Measurements from ENCODE around the gene DPP8.
"Not testable (repeated sequence)": the region's sequence is repeated elsewhere in the genome, so short reads cannot be mapped to it uniquely, and the experiment has no call there.

DPP8 gene

DNA sequence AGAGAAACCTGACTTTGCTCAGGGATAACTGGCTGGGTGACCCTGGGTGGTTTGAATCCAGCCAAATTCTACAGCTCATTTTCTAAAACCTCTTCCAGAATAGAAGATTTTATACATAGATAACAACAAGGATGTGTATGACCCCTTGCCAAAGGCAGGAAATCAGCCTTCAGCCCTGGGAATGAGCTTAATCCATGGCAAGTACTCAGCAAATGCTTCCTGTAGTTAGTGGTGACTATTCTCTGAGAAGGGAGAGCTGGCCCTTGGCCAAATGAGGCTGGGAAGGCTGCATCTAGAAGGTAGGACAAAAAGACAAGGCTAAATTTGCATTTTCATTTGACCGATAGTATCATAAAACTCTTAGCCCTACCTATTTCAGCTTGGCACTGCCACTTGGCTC, 8.1 kb upstream of the DPP8 start:
- DNase-seq (ENCODE audit: low read depth in 4 of 4, low spot score in 1 of 4) = no peak

DNA sequence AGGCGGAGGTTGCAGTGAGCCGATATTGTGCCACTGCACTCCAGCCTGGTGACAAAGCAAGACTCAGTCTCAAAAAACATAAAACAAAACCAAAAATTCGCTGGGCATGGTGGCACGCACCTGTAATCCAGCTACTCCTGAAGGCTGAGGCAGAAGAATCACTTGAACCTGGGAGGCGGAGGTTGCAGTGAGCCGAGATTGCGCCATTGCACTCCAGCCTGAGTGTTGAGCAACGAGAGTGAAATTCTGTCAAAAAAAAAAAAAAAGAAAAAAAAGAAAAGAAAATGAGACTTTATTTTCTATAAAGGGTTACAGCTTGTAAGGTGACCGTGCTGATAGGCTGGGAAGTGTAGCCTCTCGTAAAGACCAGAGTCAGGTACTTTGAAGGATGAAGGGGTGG, 6.7 kb upstream of the DPP8 start:
- no peak for DNase-seq (ENCODE audit: low read depth in 4 of 4, low spot score in 1 of 4)

DNA sequence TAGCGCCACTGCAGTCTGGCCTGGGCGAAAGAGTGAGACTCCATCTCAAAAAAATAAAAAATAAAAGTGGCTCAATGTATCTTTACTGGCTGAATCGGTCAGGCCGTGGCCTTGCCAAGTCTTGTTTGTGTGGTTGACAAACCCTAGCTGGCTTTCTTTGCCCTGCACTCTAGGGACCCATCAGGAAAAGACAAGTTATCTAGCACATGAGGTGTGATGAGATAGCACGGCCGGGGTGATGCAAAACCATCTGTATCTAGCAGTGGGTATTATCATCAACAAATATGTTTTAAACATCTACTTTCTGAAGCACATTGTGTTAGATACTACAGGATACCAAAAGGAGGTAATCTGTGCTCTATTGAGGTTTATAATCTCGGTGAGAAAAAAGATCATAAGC, 3.9 kb upstream of the DPP8 start:
- no peak for DNase-seq (ENCODE audit: low read depth in 4 of 4, low spot score in 1 of 4)

DNA sequence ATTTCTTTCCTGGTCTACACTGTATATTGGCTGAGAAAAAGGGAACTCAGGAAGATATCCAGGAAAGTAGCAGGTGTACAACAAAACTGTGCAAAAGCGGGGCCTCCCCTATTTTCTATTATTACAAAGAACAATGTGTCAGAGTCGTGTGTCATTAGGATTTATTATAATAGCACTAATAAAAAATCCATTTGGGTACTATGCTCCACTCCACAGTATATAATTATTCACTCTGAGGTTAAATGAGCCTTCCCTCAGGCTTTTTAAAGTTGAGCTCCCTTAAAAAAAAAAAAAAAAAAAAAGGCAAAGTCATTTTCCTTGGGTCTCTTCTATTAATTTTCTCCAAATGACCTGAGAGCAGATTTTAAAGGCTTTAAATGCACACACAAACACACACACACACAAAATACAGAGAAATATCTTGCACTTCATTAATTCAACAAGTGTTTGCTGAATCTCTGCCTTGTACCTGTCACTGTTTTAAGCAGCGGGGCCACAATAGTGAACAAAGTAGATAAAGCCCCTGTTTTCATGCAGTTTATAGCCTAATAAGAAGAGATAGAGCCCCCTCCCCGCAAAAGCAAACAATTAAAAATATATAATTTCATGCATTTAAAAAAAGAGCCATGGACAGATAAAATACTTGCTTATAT, 1.3 kb upstream of the DPP8 start:
- DNase-seq (ENCODE audit: low read depth in 4 of 4, low spot score in 1 of 4) = no peak

DNA sequence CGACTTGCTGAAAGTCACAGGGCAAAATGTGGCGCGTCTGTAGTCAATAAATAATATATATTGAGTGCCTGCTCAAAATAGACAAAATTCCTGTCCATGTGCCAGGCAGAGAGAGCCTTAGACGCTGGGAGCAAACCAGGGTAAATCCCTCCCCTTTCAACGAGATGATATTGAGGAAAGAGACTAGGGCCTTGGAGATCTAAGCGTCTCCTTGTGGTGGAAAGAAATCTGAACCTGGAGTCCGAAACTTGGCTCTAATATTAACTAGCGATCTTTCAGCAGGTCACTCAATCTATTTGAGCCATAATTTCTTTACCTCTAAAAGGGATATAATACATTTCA, 348 bp upstream of the DPP8 start:
- no peak for DNase-seq (ENCODE audit: low read depth in 4 of 4, low spot score in 1 of 4)

DNA sequence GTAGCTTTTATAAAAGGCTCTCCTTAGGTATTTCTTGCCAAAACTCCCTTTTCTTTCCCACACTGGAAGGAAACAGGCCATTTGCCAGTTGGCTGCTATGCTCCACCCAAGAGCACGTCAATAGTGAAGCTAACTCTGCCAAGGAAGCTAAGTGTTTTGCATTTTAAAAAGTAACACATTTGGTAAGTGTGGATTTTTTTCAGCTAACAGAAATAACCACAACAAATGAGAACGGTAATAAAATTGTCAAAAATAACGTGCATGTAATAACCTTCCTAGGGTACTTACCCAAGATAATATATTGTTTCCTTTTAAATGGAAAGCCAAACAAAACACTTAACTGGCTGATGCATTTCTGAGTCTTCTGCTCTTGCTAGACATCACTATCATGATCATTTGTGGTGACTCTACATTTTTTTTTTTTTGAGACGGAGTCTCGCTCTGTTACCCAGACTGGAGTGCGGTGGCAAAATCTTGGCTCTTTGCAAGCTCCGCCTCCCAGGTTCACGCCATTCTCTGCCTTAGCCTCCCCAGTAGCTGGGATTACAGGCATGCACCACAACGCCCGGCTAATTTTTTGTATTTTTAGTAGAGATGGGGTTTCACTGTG, 4.6 kb downstream of the DPP8 start:
- no peak for DNase-seq (ENCODE audit: low read depth in 4 of 4, low spot score in 1 of 4)

DNA sequence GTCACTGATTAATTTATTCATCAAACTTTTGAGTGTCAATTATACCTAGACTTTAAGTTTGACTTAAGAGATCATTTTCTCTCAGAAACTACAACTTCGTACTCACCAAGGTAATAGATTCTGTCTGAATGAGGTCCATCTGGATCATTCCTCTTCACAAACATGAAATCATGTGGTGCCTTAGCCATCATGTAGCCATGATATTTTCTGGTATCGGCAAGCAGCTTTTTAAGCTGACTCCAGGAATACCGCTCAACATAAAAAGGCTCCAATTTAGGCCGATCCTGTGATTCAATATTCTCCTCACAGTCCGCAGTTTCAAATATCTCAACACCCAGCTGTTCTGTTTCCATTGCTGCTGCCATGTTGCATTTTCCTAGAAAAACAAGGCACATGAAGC, 5.3 kb downstream of the DPP8 start:
- DNase-seq (ENCODE audit: low read depth in 4 of 4, low spot score in 1 of 4) = no peak

DNA sequence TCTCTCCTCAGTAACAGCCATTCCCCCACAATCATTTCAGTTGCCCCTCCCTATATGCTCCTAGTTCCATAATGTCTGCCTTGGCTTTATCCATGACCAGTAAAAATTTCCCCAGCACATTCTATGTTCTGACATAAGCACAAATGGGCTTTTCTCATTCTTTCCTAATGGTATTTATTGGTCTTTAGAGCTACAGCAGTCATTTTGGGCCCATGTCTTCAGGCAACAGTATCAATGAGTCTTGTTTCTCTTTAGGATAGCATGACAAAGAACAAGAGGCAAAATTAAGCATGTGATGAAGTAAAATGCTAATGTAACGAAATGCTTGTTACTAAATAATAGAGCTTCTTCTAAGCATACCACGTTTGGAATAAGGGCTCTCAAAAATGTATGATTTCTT, 8.2 kb downstream of the DPP8 start:
- no peak for DNase-seq (ENCODE audit: low read depth in 4 of 4, low spot score in 1 of 4)

DNA sequence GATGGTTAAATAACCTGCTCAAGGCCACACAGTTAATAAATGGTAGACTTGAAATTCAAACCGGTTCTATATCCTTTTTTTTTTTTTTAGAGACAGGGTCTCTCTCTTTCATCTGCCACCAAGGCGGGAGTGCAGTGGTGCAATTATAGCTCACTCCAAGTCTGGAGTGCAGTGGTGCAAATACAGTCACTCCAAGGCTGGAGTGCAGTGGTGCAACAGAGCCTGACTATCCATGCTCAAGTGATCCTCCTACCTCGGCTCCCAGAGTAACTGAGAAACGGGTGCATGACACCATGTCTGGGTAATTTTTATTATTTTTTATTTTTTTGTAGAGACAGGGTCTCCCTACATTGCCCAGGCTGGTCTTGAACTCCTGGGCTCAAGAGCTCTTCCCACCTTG, 23.4 kb downstream of the DPP8 start:
- no peak for DNase-seq (ENCODE audit: low read depth in 4 of 4, low spot score in 1 of 4)

DNA sequence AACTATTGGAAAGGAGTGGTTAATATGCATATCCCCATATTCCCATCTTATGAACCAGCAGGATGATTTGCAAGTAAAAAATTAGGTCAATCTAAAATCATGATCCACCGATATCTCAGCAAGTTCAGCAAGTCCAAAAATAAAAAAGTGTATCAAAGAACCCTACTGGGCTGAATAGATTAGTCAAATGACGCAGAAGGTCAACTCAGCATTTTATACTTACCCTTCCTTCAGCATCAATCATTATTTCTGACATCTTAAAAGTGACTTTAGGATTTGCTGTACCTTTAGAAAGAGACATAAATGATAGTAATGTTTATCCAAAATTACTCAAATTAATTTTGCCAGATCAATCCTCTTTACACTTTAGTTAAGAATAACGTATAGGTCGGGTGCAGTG, 32.6 kb downstream of the DPP8 start:
- DNase-seq (ENCODE audit: low read depth in 4 of 4, low spot score in 1 of 4) = no peak

DNA sequence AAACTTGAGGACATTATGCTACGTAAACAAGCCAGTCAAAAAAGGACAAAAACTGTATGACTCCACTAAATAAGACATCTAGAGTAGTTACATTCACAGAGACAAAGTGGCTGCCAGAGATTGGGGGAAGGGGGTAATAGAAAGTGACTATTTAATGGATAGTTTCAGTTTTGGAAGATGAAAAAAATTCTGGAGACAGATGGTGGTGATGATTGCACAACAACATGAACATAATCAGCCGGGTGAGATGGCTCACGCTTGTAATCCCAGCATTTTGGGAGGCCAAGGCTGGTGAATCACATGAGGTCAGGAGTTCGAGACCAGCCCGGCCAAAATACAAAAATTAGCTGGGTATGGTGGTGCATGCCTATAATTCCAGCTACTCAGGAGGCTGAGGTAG, 40.6 kb downstream of the DPP8 start:
- DNase-seq (ENCODE audit: low read depth in 4 of 4, low spot score in 1 of 4) = no peak

DNA sequence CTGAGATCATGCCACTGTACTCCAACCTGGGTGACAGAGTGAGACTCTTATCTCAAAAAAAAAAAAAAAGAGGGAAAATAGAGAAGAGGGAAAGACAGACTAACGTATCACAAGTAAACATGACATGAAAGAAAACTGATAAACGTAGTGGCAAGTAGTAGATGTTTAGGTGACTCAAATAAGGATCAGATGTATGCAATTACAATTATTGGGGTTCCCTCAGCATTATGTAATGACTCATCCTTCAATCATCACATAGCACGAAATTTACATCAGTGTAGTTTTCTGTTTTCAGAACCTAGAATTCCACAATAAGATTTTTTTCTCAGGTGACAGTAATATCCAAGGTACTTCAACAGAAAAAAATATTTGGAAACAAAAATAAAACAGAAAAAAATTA, 46.6 kb downstream of the DPP8 start:
- no peak for DNase-seq (ENCODE audit: low read depth in 4 of 4, low spot score in 1 of 4)

DNA sequence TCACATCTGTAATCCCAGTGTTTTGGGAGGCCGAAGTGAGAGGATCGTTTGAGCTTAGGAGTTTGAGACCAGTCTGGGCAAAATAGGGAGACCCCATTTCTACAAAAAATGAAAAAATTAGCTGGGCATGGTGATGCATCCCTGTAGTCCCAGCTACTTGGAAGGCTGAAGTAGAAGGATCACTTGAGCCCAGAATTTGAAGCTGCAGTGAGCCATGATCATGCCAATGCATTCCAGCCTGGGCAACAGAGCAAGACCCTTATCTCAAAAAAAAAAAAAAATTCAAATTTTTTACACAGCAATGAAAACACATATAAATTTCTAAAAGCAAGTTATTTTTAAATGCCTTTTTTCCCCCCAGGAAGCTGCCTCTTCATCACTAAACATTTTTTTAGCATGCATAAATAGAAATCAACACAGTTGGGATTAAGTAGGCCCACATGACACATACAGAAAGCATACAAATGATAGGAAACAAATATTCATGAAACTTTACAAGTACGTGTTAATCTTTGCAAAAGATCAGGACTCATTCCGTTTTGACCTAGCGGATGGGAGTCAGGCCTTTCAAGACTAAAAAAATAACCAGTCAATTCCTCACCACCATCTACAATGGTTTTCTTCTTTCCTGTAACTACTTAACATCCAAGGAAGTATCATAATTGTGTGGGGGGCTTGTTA, 49.1 kb downstream of the DPP8 start:
- no peak for DNase-seq (ENCODE audit: low read depth in 4 of 4, low spot score in 1 of 4)

DNA sequence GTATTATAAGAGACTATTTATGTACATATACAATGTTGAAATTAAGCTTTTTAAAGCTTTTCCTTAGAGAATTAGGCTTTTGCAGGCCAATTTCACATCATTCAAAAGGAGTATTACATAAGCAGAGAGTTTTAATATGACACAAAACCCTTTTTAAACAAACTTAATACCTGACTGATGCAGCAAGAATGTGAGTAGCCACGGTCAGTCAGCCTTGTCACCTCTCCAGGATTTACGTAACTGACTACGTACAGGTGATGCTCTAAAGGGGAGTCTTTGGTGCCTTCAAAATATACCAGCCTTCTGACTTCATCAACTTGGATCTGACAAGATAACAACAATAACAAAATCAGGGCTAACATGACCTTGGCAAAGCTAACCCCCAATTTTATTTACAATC, 50.6 kb downstream of the DPP8 start:
- DNase-seq (ENCODE audit: low read depth in 4 of 4, low spot score in 1 of 4) = no peak

DNA sequence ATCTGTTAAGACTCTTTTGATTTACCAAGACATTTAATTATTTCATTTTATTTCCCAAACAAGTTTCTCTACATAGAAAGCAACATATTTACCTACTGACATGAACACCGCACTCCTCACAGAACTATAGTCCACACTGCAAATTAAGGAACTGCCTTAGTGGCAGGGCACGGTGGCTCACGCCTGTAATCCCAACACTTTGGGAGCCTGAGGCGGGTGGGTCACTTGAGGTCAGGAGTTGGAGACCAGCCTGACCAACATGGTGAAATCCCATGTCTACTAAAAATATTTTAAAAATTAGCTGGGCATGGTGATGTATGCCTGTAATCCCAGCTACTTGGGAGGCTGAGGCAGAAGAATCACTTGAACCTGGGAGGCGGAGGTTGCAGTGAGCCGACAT, 54.4 kb downstream of the DPP8 start:
- DNase-seq (ENCODE audit: low read depth in 4 of 4, low spot score in 1 of 4) = not testable (repeated sequence)

DNA sequence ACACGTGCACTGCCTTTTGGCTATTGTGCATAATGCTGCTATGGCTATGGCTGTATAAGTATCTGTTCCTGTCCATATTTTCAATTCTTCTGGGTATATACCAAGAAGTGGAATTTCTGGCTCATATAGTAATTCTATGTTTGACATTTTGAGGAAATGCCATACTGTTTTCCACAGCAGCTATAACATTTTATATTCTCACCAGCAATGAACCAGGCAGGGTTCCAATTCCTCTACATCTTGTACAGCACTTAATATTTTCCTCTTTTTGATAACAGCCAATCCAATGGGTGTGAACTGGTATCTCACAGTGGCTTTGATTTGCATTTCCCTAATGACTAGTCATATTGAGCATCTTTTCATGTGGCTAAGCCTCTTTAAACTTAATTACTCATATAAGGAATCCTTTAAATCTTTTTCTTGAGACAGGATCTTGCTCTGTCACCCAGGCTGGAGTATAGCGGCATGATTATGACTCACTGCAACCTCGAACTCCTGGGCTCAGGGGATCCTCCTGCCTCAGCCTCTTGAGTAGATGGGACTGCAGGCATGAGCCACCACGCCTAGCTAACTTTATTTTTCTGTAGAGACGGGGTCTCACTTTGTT, 56.6 kb downstream of the DPP8 start:
- peak in 2 of 4 experiments; percentile 14 to 31 for DNase-seq (ENCODE audit: low read depth in 4 of 4, low spot score in 1 of 4)

DNA sequence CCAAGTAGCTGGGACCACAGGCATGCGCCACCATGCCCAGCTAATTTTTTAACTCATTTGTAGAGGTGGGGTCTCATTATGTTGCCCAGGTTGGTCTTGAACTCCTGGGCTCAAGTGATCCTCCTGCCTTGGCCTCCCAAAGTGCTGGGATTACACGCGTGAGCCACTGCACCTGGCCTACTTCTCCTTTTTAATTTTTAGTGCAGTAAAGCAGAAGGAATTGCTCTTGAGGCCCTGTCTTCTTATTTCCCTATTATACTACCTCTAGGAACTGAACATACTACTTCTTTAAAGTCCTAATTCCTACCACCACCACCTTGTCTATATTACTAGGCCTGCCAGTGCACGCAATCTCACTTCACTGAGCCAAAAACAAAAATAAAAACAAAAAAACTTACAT, 62.2 kb downstream of the DPP8 start:
- DNase-seq (ENCODE audit: low read depth in 4 of 4, low spot score in 1 of 4) = not testable (repeated sequence)

DNA sequence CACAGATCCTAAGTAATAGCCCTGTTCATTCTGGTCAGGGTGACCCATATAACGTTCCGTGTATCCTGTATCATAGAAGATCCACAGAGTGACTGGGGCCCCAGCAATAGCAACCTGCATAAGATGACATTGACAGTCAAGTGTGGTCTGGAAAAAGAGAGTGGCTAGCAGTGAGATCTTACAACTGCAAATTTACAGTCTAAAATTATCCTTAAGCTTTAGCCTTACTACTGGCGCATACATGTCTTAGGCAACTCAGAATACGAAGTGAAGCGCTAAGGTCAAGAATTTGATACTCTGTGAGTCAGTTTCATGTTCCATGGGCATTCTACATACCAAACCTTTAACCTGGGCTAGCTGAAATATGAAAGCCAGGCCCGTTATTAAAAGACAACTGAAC, 65.5 kb downstream of the DPP8 start:
- DNase-seq (ENCODE audit: low read depth in 4 of 4, low spot score in 1 of 4) = no peak

DNA sequence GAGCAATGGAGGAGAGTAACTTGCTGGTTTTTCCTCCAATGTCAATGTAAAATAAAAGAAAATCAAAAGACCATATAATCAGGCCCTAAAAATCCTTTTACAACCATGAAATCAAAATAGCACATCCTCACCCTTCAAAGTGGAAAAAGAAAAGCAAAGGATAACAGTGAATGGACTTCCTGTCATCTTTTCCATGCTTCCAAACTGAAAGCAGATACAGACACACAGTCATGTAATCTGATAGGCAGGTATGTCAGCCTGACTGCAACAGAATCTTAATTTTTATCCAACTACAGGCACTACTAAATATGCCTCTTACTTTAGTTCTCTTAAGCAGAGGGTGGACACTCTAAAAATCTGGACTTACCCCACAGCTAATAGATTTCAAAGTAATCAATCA, 66.9 kb downstream of the DPP8 start:
- no peak for DNase-seq (ENCODE audit: low read depth in 4 of 4, low spot score in 1 of 4)

DNA sequence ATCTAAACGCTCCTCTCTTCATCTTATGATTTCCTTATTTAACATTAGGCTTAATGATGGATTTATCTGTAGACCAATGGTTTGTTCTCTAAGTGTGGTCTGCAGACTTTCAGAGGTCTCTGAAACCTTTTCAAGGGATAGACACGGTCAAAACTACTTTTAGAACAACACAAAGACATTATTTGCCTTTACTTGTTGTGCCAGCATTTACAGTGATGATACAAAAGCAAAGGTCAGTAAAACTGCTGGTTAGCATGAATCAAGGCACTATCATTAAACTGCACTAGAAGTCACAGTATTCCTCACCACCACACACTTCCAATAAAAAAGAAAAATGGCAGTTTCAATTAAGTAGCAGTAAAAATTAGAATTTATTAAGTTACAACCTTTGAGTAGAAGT, 70.3 kb downstream of the DPP8 start:
- no peak for DNase-seq (ENCODE audit: low read depth in 4 of 4, low spot score in 1 of 4)

DNA sequence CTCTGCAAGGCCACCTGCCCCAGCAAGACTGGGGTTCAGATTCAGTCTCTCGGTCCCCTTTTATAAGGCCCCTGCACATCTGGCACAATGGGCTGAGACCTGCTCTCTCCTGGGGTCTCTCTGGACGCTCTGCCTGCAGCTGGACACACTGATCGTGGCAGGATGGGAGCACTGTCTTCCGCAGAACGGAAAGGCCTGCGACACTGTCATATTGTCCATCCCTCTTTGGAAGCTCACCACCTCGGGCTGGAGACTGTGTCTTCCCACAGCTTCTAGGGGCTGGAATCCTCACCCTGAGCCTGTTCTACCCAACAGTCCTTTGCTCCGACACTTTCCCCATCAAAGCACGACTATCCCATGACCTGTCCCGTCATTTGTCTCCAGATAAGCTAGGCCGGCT, 83.3 kb downstream of the DPP8 start:
- DNase-seq (ENCODE audit: low read depth in 4 of 4, low spot score in 1 of 4) = no peak

DNA sequence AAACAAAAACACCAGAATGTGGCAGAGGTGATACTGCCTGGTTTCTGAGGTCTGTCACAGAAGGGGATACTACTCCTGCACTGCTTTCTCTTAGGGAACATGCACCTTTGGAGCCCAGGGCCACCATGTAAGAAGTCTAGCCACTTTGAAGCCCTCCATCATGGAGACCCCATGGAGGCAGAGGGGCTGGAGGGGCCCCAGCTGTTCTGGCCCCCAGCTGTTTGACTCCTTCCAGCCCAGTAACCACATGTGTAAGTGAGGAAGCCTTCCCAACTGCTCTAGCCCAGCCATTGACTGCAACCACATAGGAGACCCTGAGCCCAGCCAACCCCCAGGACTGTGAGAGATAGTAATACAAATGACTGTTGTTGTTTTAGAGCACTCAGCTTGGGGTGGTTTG, 85.8 kb downstream of the DPP8 start:
- no peak for DNase-seq (ENCODE audit: low read depth in 4 of 4, low spot score in 1 of 4)

All from stimulated activated CD4-positive, alpha-beta T cell treated with anti-CD3 and anti-CD28 coated beads, Interleukin-1b, Interleukin-23, amount 100 ng/mL, for 24 hours (primary cell).